Transverse colon (tissue), 4 donors: ENCODE results near the gene CNTN5. TPM values are rescaled to one million over a fixed set of nuclear protein-coding genes. Genes with fewer than 3 reads are reported as not detected.

Source experiments
- DNase-seq: peaks from one replicate; pipeline ENCODE4 v3.0.0-alpha.2; 2019
- H3K27ac ChIP-seq, 4 donors: fragments of 200-600 bp; sonication (generic); 2 replicates each; pipeline ENCODE4 v1.5.1; 2016 to 2018; ENCODE audit warnings: inconsistent platforms in 4 of 4
- H3K27me3 ChIP-seq: fragments of 200-600 bp; sonication (generic); 2 replicates; pipeline ENCODE4 v1.5.1; 2017; ENCODE audit warnings: inconsistent platforms
- H3K36me3 ChIP-seq, 4 donors: fragments of 200-600 bp; sonication (generic); 2 replicates each; pipeline ENCODE4 v1.5.1; 2017 to 2019; ENCODE audit warnings: inconsistent platforms in 4 of 4
- H3K4me1 ChIP-seq, 4 donors: fragments of 200-600 bp; sonication (generic); 2 replicates each; pipeline ENCODE4 v1.5.1; 2017 to 2020; ENCODE audit warnings: inconsistent platforms in 4 of 4
- H3K4me3 ChIP-seq, 4 donors: fragments of 200-600 bp; sonication (generic); 1 replicate in 1 of 4; 2 replicates in 3 of 4; pipeline versions ENCODE4 v1.5.1 to v1.6.1; 2017 to 2019; ENCODE audit warnings: inconsistent platforms in 4 of 4
- H3K9me3 ChIP-seq, 2 donors: fragments of 200-600 bp; sonication (generic); 2 replicates each; pipeline ENCODE4 v1.5.1; 2017 to 2019; ENCODE audit warnings: inconsistent platforms in 2 of 2
- CTCF ChIP-seq, 5 experiments: fragments of 200-600 bp in 3 of 5; fragments of 450-650 bp in 2 of 5; sonication (generic) in 3 of 5; IDR thresholded peaks; 1 replicate in 2 of 5; 2 replicates in 3 of 5; pipeline ENCODE4 v1.5.1; 2016 to 2017; ENCODE audit warnings: antibody characterized with exemption in 5 of 5, inconsistent platforms in 3 of 5, mild to moderate bottlenecking in 2 of 5, moderate library complexity in 1 of 5
- EP300 ChIP-seq: sonication (generic); formaldehyde crosslinking; IDR thresholded peaks from one replicate; pipeline ENCODE4 v1.6.1; 2017; ENCODE audit warnings: antibody characterized with exemption, low read depth
- POLR2A ChIP-seq: fragments of 450-650 bp; IDR thresholded peaks from one replicate; pipeline ENCODE4 v1.6.1; 2016; ENCODE audit warnings: antibody characterized with exemption, mild to moderate bottlenecking, moderate library complexity
- POLR2AphosphoS5 ChIP-seq, 3 donors: sonication (generic); formaldehyde crosslinking; IDR thresholded peaks; one replicate each; pipeline ENCODE4 v1.6.1; 2016; ENCODE audit warnings: antibody characterized with exemption in 3 of 3
- whole genome bisulfite sequencing, 2 donors: methylation state at CpG; one replicate each; pipeline ENCODE4 v1.1.5; 2018; ENCODE audit warnings: low coverage in 1 of 2; 5-methylcytosine and 5-hydroxymethylcytosine counted together
- in situ Hi-C, 4 donors: fragments of 200-750 bp; cut with MboI; loops; one replicate each; pipeline versions ENCODE4 v1.15.0 to v1.15.1; 2017; ENCODE audit warnings: low sequenced_read_pairs in 3 of 4, low pct_ligation_motif_present in 1 of 4, low pct_unique_long_range_greater_than_20kb in 1 of 4
- intact Hi-C: fragments of 100-400 bp; cut with DNase I; formaldehyde crosslinking; loops from one replicate; pipeline ENCODE4 v1.15.1; 2023; ENCODE audit warnings: low total_unique reads
- total RNA-seq, 4 donors: library from RNA; depleted of rRNA; stranded (reverse); fragments of >200 nt; gene quantifications; one replicate each; pipeline ENCODE4 v1.1.0, GENCODE V29; 2016

CNTN5 gene
- total RNA-seq, 4 donors from 2014 or later = 0.14 TPM; not detected in 3

- H3K4me3 ChIP-seq = no peak overlapping the region
- no peaks in the 10 kb centered on the region for H3K4me1 ChIP-seq
- H3K36me3 ChIP-seq = no peaks in the 10 kb centered on the region
- intact Hi-C loops (no loop called here), in situ Hi-C loops (no loop called here)
- peaks cover 0 to 4% of the 10 kb centered on the region in 2 donors for H3K9me3 ChIP-seq
- WGBS, 2 donors = 20 to 55% methylated on average over 2 of the region's 2 CpGs
- no peak overlapping the region for H3K27ac ChIP-seq
- no peak for TF ChIP-seq POLR2AphosphoS5 (IDR thresholded peaks at IDR 0.05)
- TF ChIP-seq CTCF (IDR thresholded peaks at IDR 0.05) = no peak
- TF ChIP-seq EP300 = no peak
- TF ChIP-seq POLR2A = no peak
- no peaks in the 10 kb centered on the region for H3K27me3 ChIP-seq
- no peak for DNase-seq
Measured at GRCh38 chr11:99791354-99791753, 770.6 kb downstream of the CNTN5 start.

GRCh38 chr11:99795999-99796398 is 775.2 kb downstream of the CNTN5 start:
- TF ChIP-seq EP300 (no peak), CTCF (IDR thresholded peaks at IDR 0.05) (no peak), POLR2AphosphoS5 (IDR thresholded peaks at IDR 0.05) (no peak)
- in situ Hi-C loops = no loop called here
- WGBS, 2 donors = 82% methylated on average over 3 of the region's 3 CpGs; no CpG with 5 or more reads in 1 of the 2 donors
- H3K27ac ChIP-seq = no peak overlapping the region
- no peak for DNase-seq
- intact Hi-C loops = no loop called here
- no peaks in the 10 kb centered on the region for H3K4me1 ChIP-seq
- H3K27me3 ChIP-seq = no peaks in the 10 kb centered on the region
- peaks cover 0 to 4% of the 10 kb centered on the region in 2 donors for H3K9me3 ChIP-seq
- no peak overlapping the region for H3K4me3 ChIP-seq
- H3K36me3 ChIP-seq = no peaks in the 10 kb centered on the region

- no peak for DNase-seq
- in situ Hi-C loops (no loop called here), intact Hi-C loops (no loop called here)
- Histone ChIP-seq H3K27me3 (no peaks in the 10 kb centered on the region), H3K4me3 (no peak overlapping the region), H3K4me1 (no peaks in the 10 kb centered on the region), H3K27ac (no peak overlapping the region), H3K9me3 (no peaks in the 10 kb centered on the region), H3K36me3 (no peaks in the 10 kb centered on the region)
- 83 to 95% methylated on average over 3 of the region's 3 CpGs for WGBS, 2 donors
- TF ChIP-seq POLR2AphosphoS5 (IDR thresholded peaks at IDR 0.05) = no peak
- TF ChIP-seq EP300 = no peak
- TF ChIP-seq POLR2A = no peak
- TF ChIP-seq CTCF (IDR thresholded peaks at IDR 0.05) = no peak
Measured at GRCh38 chr11:99803501-99803900, 782.8 kb downstream of the CNTN5 start.

- no peak overlapping the region for H3K4me3 ChIP-seq
- no peaks in the 10 kb centered on the region for H3K4me1 ChIP-seq
- no peak overlapping the region for H3K27ac ChIP-seq
- TF ChIP-seq POLR2AphosphoS5 (IDR thresholded peaks at IDR 0.05) (no peak), POLR2A (no peak), CTCF (IDR thresholded peaks at IDR 0.05) (no peak), EP300 (no peak)
- no peak for DNase-seq
- H3K9me3 ChIP-seq = no peaks in the 10 kb centered on the region
- WGBS, 2 donors = 79 to 91% methylated on average over 6 of the region's 6 CpGs
- no peaks in the 10 kb centered on the region for H3K36me3 ChIP-seq
- H3K27me3 ChIP-seq = no peaks in the 10 kb centered on the region
- in situ Hi-C loops (no loop called here), intact Hi-C loops (no loop called here)
Measured at GRCh38 chr11:99812516-99812915, 791.8 kb downstream of the CNTN5 start.
